HG02763 (cell line): ENCODE measurements around the gene RTN4IP1.
"Not testable (repeated sequence)": the region's sequence is repeated elsewhere in the genome, so short reads cannot be mapped to it uniquely, and the experiment has no call there.

Source experiments
- ATAC-seq: cut with Tn5 transposase; IDR thresholded peaks from one replicate; pipeline ENCODE4 v1.9.1; 2021; ENCODE audit warnings: mild to moderate bottlenecking, moderate library complexity; ENCODE audit not compliant: unreplicated experiment

Gene RTN4IP1

DNA sequence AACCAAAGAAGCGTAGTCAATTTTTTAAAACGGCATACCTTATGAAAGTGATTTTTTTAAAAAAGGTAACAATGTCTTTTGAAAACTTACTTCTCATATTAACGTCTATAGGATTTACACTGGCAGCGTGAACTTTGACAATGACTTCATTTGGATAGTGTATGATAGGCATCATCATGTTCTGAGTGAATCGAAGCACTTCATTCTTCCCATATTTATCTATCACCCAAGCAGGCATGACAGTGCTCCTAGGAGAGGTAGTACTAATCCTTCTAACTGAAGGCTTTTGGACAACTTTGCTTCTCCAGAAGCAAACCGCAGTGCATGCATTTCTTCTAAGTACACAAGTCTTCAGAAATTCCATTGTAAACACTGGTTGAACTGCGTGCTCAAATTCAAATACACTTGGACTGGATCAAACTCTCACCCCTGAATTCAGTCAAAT, 618 bp downstream of the RTN4IP1 start:
- ATAC-seq, result peak; percentile 6

DNA sequence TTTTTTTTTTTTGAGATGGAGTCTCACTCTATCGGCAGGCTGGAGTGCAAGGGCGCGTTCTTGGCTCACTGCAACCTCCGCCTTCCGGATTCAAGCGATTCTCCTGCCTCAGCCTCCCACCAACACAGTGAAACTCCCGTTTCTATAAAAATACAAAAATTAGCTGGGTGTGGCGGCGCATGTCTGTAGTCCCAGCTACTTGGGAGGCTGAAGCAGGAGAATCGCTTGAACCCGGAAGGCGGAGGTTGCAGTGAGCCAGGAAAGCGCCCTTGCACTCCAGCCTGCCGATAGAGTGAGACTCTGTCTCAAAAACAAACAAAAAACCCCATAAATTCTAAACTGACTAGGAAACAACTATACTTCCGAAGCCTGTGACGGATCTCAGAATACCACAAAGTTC, 1.5 kb downstream of the RTN4IP1 start:
- ATAC-seq, result not testable (repeated sequence)

DNA sequence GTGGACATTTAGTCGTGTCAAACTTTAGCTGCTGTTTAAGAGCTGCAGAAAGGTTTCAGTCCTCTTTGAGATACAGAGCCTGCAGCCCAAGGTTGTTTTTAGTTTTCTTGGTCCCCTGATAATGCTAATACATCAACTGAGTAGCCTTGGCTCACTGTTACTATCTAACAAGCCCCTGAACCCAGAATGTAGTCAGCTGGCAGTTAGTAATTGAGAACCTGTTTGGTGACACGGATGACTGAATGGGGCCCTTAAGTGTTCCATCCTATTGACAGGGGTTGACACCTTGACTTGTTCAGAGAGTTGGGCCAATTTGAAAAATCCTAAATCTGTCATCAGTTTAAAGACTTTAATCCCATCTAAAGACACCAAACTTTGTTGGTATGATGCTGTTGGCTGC, 2.8 kb downstream of the RTN4IP1 start:
- ATAC-seq, result no peak

DNA sequence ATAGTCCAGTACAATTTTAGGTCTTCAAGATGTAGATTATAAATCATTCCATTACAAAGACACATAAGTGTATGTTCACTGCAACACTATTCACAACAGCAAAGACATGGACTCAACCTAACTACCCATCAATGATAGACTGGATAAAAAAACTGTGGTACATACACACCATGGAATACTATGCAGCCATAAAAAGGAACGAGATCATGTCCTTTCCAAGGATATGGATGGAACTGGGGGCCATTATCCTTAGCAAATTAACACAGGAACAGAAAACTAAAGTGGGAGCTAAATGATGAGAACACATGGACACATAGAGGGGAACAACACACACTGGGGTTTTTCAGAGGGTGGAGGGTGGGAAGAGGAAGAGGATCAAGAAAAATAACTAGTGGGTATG, 6.3 kb downstream of the RTN4IP1 start:
- no peak for ATAC-seq

DNA sequence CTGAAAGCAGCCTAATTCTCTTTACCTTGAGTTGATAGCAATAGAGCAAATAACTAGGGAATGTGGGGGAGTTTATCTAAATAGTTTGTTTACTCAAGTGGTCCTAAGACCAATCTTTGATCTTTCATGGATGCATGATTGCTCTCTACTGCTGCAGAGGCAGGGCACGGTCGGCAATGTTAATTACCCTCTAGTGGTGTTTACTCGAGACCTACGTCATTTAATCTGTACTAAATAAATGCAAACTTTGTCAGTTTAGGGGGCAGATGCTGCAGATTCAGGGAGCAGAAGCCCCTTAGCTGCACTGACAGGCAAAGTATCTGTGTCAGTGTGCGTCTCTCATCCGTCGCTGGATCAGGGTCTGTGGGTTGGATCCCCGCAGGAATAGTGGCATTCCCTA, 6.9 kb downstream of the RTN4IP1 start:
- no peak for ATAC-seq

DNA sequence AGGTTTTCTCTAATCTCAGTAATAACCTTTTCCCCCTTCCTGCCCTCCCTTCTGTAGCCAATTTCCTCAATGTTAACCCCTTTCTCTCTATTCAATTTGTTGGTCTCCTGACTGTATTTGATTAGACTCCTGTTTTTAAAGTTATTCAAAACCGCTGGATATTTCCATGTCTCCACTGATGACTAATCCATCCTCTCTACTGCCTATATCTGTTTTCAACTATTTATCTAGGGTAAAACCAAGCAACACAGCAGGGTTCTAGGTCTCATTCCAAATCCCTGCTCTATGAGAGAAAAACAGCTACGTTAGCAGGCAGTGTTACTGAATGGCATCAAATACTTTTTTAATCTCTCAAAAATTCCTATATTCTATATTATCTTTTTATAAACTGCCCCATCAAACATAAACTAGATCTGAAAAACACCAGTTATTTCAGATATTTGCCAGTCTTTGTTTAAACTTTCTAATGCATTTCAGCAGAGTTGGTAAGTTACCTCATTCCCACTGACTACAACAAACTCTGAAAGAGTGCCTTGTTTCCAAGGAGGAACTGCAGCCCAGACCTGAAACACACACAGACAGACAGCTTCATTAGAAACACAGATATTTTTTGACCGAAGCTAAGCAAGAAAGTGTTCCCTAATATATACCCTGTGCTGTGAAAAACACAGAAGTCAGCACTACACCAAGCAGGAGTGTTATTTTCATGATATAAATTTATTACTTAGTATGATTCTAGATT, 8.2 kb downstream of the RTN4IP1 start:
- ATAC-seq, result no peak

DNA sequence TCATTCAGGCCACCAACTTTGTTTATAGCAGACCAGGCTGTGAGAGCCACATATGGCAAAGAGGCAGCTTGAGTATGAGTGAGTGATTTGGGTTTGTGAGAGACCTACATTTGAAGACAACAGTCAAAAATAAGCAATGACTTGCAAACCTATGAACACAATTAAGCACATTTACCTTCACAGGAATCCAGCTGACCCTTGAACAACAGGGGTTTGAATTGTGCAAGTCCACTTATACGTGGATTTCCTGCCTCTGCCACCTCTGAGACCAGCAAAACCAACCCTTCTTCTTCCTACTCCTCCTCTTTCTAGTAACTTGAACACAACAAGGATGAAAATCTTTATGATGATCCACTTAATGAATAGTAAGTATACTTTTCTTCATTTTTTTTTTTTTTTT, 10.1 kb downstream of the RTN4IP1 start:
- no peak for ATAC-seq

DNA sequence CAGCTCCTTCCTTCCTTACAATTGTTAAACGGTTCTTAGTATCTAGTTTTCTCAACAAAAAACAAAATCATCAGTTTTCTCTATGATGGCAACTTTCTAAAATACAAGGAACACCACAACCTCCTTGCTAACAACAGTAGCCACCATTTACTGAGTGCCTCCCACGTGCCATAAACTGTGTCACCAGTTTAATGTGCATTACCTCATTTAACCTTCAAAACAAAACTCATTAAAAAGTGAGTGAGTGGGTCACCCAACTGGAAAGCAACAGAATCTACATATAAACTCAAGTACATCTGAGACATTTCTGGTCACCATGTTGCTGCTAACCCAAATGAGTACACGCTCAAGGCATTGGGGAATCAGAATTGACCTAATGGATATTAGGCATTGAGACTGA, 11.0 kb downstream of the RTN4IP1 start:
- no peak for ATAC-seq

DNA sequence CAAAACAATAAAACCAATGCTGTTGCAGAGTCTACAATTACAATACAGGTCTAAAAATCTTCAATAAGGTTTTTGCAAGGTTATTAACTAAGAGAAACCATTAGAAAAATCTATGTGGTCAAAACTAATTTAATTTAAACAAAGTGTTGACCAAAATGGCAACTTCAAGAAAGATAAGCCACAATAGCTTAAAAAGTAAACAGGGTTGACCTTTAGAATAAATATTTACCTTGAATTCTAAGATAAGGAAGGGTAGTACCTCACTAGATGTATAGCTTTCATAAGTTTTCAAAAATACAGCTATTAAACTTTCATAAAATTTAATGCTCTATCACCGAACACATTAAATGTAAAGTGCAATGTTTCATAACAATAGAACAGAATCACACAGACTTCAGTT, 11.4 kb downstream of the RTN4IP1 start:
- no peak for ATAC-seq

DNA sequence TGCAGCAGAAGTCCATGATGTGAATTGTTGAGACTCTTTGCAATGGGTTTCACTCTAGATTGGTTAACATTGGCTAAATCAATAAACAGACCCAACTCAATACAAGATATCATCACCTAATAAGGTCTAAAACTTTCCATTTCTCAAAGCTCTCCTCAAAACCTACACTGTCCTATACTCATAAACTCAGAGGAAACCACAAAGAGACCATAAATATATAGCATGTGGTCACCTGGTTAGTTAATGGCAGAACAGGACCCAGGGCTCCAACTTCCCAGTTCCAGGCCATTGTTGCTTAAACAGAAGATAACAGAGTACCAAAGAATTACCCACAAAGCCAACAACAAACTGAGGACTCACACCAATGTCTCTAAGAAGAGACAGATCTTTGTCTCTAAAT, 12.0 kb downstream of the RTN4IP1 start:
- no peak for ATAC-seq

DNA sequence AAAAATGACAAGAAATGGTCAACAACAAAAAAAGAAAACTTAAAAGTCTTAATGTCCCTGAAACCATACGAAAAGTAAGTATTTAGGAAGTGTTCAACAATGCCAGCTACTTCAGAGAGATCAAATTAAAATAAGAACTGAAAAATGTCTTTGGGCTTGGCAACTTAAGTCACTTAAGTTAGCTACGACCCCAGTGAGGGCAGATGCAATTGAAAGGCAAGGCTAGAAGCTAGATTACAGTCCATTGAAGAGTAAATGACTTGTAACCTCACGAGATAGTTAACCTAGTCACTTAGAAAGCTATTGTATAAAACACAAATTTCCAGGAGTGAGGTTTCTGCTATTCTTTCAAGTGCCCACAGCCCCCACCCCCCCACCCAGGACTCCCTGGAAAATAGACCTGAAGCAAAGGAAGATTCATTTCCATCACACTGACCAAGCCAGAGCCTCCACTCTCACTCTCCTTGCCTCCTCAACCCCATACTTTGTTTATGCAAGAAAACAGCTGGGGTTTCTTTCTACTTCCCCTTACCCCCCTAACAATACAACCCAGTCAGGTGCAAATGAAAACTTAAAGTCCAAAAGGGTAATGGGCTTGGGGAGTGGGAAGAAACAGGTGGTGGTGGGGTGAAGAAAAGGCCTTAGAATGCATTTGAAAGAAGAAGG, 14.6 kb downstream of the RTN4IP1 start:
- no peak for ATAC-seq

DNA sequence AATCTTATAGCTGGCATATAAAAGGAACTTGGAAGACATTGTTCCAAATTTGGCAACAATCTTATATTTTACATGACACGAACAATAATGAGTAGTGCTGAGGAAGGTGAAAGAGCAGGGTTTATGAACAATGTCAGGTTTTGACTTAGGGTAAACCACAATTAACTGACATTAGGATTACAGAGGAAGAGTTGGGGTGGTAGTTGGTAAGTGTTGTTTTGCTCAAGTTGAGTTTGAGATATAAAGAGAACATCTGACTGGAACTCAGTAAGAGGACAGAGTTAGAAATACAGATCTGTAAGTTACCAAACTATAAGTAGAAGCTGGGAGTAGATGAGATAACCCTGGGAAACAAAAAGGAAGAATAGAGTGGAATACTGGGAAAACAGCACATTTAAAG, 15.1 kb downstream of the RTN4IP1 start:
- ATAC-seq, result no peak

DNA sequence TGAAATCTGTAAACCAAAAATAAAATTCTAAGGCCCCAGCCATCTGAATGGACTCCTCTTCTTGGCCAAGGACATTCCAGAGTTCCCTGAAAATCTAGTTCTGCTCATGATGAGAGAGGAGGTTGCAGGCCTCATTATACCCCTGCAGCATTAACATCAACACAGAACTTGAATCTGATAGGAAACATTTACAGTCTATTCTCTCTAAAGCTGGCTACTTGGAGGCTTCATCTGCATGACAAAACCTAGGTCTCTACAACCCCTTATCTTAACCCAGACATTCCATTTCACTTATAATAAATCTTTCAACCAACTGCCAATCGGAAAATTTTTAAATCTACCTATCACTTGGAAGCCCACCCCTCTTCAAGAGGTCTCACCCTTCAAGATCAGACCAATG, 15.7 kb downstream of the RTN4IP1 start:
- no peak for ATAC-seq

DNA sequence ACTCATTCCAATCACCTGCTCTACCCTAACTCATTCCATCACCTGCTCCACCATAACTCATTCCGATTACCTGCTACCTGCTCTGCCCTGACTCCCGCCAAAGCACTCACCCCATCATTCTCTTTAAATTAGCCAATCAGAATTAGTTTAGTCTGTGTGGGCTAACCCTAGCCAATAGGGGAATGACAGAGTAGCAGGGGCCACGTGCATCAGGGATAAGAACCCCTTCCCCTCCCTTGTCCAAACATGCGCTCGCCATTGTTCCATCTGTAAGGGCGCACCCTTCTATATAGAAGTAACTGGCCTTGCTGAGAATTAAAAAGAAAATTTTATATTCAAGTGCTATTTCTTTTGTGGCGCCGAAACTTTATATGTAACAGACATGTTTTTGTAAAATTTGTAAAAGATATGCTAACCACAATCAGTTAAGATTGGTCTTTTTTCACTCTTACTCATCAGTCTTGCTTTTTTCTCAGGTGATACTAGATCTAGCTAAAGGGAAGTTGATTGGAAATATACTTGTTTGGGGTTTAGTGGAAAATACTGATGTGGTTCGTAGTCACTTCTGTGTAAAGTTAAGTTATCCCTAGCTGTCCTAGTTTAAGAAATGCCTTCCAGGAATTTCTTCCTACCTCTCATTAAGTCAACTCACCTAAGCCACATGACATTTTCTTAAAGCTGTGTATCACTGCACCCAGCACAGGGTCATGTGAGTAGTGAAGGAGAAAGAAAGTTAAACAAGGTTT, 16.5 kb downstream of the RTN4IP1 start:
- no peak for ATAC-seq

DNA sequence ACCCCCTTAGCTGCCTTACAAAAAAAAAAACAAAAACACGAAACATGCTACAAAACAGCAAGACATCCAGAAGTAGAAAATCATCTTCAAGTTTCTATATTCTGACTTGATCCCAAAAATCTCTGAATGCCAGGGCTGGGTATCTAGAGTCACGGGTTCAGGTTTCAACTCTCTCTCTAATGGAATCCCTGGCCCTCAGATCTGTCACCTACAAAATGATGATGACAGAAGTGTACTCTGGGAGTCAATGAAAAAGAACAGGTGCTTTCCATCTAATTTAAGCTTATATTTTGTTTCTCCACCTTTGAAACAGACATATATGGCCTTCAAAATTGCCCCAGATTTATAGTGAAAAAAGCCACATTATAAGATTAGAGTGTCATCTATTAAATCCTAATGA, 18.3 kb downstream of the RTN4IP1 start:
- ATAC-seq, result no peak

DNA sequence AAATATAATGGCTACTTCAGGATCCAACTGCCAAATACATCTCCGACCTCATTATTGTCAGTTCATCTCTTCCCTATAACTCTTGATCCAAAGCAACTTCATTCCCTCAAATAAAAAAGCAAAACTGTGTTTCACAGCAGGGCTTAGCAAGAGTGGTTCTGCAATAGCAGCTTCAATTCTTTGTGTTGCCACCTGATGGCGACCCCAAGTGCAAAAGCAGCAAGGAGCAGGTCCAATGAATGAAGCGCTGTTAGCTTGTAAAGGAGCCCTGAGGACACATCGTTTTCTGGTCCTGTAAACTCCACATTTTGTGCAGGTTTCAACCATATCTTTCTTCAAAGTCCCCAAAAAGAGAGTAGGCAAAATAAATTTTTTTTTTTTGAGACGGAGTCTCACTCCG, 19.6 kb downstream of the RTN4IP1 start:
- no peak for ATAC-seq

DNA sequence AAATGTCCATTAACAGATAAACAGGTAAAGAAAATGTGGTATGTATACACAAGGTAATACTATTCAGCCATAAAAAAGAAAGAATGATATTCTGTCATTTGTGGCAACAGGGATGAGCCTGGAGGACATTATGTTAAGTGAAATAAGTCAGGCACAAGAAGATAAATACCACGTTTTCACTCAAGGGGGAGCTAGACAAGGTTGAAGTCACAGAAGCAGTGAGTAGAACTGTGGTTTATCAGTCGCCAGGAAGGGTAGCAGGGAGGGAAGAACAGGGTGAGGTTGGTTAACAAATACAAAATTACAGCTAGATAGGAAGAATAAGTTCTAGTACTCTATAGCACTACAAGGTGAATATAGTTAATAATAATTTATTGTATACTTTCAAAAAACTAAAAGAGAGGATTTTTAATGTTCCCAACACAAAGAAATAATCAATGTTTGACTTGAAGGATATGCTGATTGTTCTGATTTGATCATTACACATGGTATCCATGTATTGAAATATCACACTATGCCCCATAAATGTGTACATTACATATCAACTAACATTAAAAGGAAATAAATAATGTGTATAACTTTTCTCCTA, 21.1 kb downstream of the RTN4IP1 start:
- ATAC-seq, result peak; percentile 76

DNA sequence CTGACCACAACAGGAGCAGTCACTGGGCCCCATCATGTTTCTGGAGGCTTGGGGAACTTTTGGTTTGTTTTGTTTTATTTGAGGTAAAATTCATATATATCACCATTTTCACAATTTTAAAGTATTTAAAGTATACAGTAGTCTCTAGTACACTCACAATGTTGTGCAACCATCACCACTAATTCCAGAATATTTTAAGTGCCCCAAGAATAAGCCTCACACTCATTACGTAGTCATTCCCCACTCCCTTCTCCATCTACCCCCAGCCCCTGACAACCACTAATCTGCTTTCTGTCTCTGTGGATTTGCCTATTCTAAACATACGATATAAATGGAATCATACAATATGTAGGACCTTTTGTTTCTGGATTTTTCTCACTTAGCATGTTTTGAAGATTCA, 29.0 kb downstream of the RTN4IP1 start:
- ATAC-seq, result no peak

DNA sequence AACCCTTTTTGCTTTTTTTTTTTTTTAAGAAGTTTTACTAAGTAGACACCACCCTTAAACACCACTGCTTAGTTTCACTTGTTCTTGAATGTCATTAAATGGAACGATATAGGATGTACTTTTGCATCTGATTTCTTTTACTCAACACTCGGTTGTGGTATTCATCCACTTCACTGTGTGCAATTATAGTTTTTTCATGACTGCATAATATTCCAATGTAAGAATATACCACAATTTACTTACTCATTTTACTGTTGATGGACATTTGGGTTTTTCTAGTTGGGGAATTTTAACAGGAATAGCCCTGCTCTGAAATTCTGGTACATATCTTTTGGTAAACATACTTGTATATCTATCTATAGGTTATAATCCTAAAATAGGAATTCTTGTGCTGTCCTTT, 29.9 kb downstream of the RTN4IP1 start:
- ATAC-seq, result no peak

DNA sequence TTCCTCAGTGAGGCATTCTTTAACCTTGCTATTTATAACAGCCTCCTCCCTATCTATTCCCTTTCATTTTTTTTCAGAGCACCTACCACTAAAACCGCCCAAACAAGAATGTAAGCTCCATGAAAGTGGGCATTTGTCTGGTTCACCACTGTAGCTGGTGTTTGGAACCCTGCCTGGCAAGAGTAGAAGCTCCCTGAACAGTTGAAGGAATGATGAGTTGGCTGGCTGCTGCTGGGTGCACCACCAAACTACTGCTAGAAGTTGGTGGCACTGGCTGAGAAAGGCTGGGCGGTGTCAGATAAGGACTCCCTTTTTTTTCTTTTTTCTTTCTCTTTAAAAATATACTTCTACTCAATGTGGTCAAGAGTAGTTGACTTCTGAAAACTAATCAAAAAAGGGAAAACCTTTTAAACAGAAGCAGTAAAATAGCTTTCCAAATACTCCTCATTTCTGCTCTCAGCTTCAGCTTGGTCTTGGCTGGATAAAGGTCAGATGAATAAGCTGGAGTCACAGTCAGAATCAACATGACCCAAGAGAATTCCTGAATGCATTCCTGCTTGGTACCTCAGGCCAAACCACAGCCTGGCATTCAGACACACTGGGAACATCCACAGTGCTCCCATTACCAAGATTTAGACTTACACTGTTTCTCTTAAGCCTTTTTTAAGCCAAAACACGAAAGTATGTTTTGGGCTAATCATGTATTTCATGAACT, 38.0 kb downstream of the RTN4IP1 start:
- ATAC-seq, result no peak

DNA sequence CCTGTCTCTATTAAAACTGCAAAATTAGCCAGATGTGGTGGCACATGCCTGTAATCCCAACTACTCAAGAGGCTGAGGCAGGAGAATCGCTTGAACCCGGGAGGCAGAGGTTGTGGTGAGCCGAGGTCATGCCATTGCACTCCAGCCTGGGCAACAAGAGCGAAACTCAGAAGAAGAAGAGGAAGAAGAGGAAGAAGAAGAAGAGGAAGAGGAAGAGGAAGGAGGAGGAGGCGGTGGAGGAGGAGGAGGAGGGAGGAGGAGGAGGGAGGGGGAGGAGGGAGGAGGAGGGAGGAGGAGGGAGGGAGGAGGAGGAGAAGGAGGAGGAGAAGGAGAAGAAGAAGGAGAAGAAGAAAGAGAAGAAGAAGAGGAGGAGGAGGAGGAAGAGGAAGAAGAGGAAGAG, 40.4 kb downstream of the RTN4IP1 start:
- not testable (repeated sequence) for ATAC-seq
